ENCODE measurements around the gene ZNF512.

ZNF512 gene

GRCh38 chr2:27664154-27664574 lies 81.3 kb downstream of the ZNF512 start:
- Histone ChIP-seq H3K4me1 (ENCODE audit: insufficient read depth, low read length) (0 out of 2 replicates have a peak, but pooled peaks cover 5% of the 10 kb centered on the region), H3K9ac (ENCODE audit: low read depth, low read length) (peak overlapping the region; percentile 71), H3K9me3 (ENCODE audit: control insufficient read depth, insufficient read depth, low read length) (no peaks in the 10 kb centered on the region), H3K36me3 (ENCODE audit: insufficient read depth, low read length) (peaks cover 8% of the 10 kb centered on the region)

DNA sequence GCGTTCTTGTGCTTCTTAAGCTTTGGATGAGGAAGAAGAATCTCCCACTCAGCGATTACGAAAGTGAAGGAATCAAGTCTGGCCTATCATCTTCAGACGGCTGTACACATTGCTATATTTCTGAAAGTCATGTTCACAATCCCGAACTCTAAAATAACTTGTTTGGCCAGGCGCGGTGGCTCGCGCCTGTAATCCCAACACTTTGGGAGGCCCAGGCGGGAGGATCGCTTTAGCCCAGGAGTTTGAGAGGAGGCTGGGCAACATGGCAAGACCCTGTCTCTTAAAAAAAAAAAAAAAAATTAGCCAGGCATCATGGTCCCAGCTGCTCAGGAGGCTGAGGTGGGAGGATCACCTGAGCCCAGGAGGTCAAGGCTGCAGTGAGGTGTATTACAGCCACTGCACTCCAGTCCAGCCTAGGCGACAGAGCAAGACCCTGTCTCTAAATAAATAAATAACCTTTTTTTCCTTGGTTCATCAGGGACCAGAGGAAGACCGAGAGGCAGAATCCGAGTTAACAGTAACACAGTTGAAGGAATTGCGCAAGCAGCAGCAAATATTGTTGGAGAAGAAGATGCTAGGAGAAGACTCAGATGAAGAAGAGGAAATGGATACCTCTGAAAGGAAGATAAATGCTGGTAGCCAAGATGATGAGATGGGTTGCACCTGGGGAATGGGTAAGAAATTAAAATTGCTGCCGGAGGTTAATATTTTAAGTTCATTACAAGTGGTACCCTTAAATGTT lies 82.0 kb downstream of the ZNF512 start:
- Histone ChIP-seq H3K4me1 (ENCODE audit: insufficient read depth, low read length) (0 out of 2 replicates have a peak, but pooled peaks cover 5% of the 10 kb centered on the region), H3K9ac (ENCODE audit: low read depth, low read length) (peak overlapping the region; percentile 71; the same call in 1 of the 2 replicates), H3K36me3 (ENCODE audit: insufficient read depth, low read length) (peaks cover 12% of the 10 kb centered on the region), H3K9me3 (ENCODE audit: control insufficient read depth, insufficient read depth, low read length) (no peaks in the 10 kb centered on the region)

GRCh38 chr2:27667446-27667845 lies 84.6 kb downstream of the ZNF512 start:
- Histone ChIP-seq H3K4me1 (ENCODE audit: insufficient read depth, low read length) (0 out of 2 replicates have a peak, but pooled peaks cover 3% of the 10 kb centered on the region), H3K9ac (ENCODE audit: low read depth, low read length) (no peak overlapping the region), H3K36me3 (ENCODE audit: insufficient read depth, low read length) (peaks cover 6% of the 10 kb centered on the region)

GRCh38 chr2:27671235-27671634 lies 88.4 kb downstream of the ZNF512 start:
- Histone ChIP-seq H3K36me3 (ENCODE audit: insufficient read depth, low read length) (peaks cover 6% of the 10 kb centered on the region), H3K9ac (ENCODE audit: low read depth, low read length) (no peak overlapping the region), H3K9me3 (ENCODE audit: control insufficient read depth, insufficient read depth, low read length) (no peaks in the 10 kb centered on the region), H3K4me1 (ENCODE audit: insufficient read depth, low read length) (no peaks in the 10 kb centered on the region)

More at GRCh38 chr2:27667446-27667845, 84.6 kb downstream of the ZNF512 start:
- no peaks in the 10 kb centered on the region for H3K9me3 ChIP-seq (ENCODE audit: control insufficient read depth, insufficient read depth, low read length)

Data from ES-I3 (cell line).